WTC11 (cell line): ENCODE results near the gene MOB2. TPM values are rescaled to one million over a fixed set of nuclear protein-coding genes. Genes with fewer than 3 reads are reported as not detected.

Experiments used
- ATAC-seq: fragments of 200-7000 bp; cut with Tn5 transposase; 2 replicates; pipeline ENCODE4 v1.10.0; 2021; ENCODE audit warnings: mild to moderate bottlenecking, moderate library complexity
- CTCF ChIA-PET: fragments of 300-600 bp; sonication (Branson Sonifier 250); formaldehyde crosslinking; loops from one replicate; lab custom pipeline; 2021; ENCODE audit warnings: antibody characterized with exemption; lab: Charles Lee
- POLR2A ChIA-PET: fragments of 350-600 bp; sonication (Branson Sonifier 250); formaldehyde crosslinking; loops from one replicate; lab custom pipeline; 2021; ENCODE audit warnings: antibody characterized with exemption; lab: Charles Lee
- DNase-seq: peaks from one replicate; pipeline ENCODE4 v3.0.0; 2021; ENCODE audit warnings: low spot score
- H3K27ac Mint-ChIP-seq: 2 replicates; pipeline ENCODE4 v1.8.0; 2021; ENCODE audit warnings: mixed read lengths
- H3K27me3 Mint-ChIP-seq: 2 replicates; pipeline ENCODE4 v1.8.0; 2021; ENCODE audit warnings: low read depth, mild to moderate bottlenecking, moderate library complexity, mixed read lengths
- H3K36me3 Mint-ChIP-seq: 2 replicates; pipeline ENCODE4 v1.8.0; 2021; ENCODE audit warnings: mixed read lengths
- H3K4me1 Mint-ChIP-seq: 2 replicates; pipeline ENCODE4 v1.8.0; 2022; ENCODE audit warnings: mixed read lengths
- H3K4me3 Mint-ChIP-seq: 2 replicates; pipeline ENCODE4 v1.8.0; 2021; ENCODE audit warnings: mild to moderate bottlenecking, moderate library complexity, mixed read lengths
- H3K9me3 Mint-ChIP-seq: 2 replicates; pipeline ENCODE4 v1.8.0; 2021; ENCODE audit warnings: mixed read lengths
- ATF1 ChIP-seq: sonication (generic); formaldehyde crosslinking; IDR thresholded peaks from 2 replicates; pipeline ENCODE4 v1.8.1; 2023; ENCODE audit warnings: mild to moderate bottlenecking, moderate library complexity, missing genetic modification reagents
- ATF3 ChIP-seq: sonication (generic); formaldehyde crosslinking; conservative IDR thresholded peaks from 2 replicates; pipeline ENCODE4 v1.8.1; 2022; ENCODE audit warnings: mild to moderate bottlenecking, missing genetic modification reagents
- E2F1 ChIP-seq: sonication (generic); formaldehyde crosslinking; IDR thresholded peaks from 2 replicates; pipeline ENCODE4 v1.8.0; 2022; ENCODE audit warnings: mild to moderate bottlenecking, missing genetic modification reagents
- E2F5 ChIP-seq: sonication (generic); formaldehyde crosslinking; IDR thresholded peaks from 2 replicates; pipeline ENCODE4 v1.8.1; 2022; ENCODE audit warnings: mild to moderate bottlenecking, moderate library complexity, missing genetic modification reagents
- ELF4 ChIP-seq: sonication (generic); formaldehyde crosslinking; IDR thresholded peaks from 2 replicates; pipeline ENCODE4 v1.8.1; 2022; ENCODE audit warnings: low read depth, mild to moderate bottlenecking, moderate library complexity, missing genetic modification reagents
- ETV6 ChIP-seq: sonication (generic); formaldehyde crosslinking; IDR thresholded peaks from 2 replicates; pipeline ENCODE4 v1.8.1; 2022; ENCODE audit warnings: mild to moderate bottlenecking, missing genetic modification reagents
- FOXJ3 ChIP-seq: sonication (generic); formaldehyde crosslinking; IDR thresholded peaks from 2 replicates; pipeline ENCODE4 v1.9.0; 2021; ENCODE audit warnings: missing genetic modification reagents, mild to moderate bottlenecking, borderline replicate concordance
- FOXP1 ChIP-seq: sonication (generic); formaldehyde crosslinking; IDR thresholded peaks from 2 replicates; pipeline ENCODE4 v1.8.0; 2022; ENCODE audit warnings: missing genetic modification reagents, mild to moderate bottlenecking, moderate library complexity, borderline replicate concordance
- FOXP4 ChIP-seq: sonication (generic); formaldehyde crosslinking; IDR thresholded peaks from 2 replicates; pipeline ENCODE4 v1.8.0; 2022; ENCODE audit warnings: mild to moderate bottlenecking, missing genetic modification reagents
- GABPB1 ChIP-seq: sonication (generic); formaldehyde crosslinking; IDR thresholded peaks from 2 replicates; pipeline ENCODE4 v1.8.1; 2023; ENCODE audit warnings: mild to moderate bottlenecking, missing genetic modification reagents
- NFATC4 ChIP-seq: fragments of 250-450 bp; sonication (Bioruptor Pico); IDR thresholded peaks from 2 replicates; pipeline ENCODE4 v1.9.0; 2021; ENCODE audit warnings: mild to moderate bottlenecking
- SOX15 ChIP-seq: fragments of 250-450 bp; sonication (Bioruptor Pico); IDR thresholded peaks from 2 replicates; pipeline ENCODE4 v1.9.0; 2021; ENCODE audit warnings: mild to moderate bottlenecking
- TCF7 ChIP-seq: sonication (generic); formaldehyde crosslinking; IDR thresholded peaks from 2 replicates; pipeline ENCODE4 v1.8.0; 2022; ENCODE audit warnings: mild to moderate bottlenecking, low read depth, missing genetic modification reagents, moderate library complexity
- TP53 ChIP-seq: sonication (generic); formaldehyde crosslinking; IDR thresholded peaks from 2 replicates; pipeline ENCODE4 v1.8.1; 2023; ENCODE audit warnings: mild to moderate bottlenecking, missing genetic modification reagents
- ZBTB43 ChIP-seq: sonication (generic); formaldehyde crosslinking; IDR thresholded peaks from 2 replicates; pipeline ENCODE4 v1.8.1; 2023; ENCODE audit warnings: mild to moderate bottlenecking, missing genetic modification reagents
- ZMAT4 ChIP-seq: fragments of 250-450 bp; sonication (Bioruptor Pico); IDR thresholded peaks from 2 replicates; pipeline ENCODE4 v1.9.0; 2021; ENCODE audit warnings: mild to moderate bottlenecking
- ZNF138 ChIP-seq: sonication (generic); formaldehyde crosslinking; conservative IDR thresholded peaks from 2 replicates; pipeline ENCODE4 v1.8.1; 2022; ENCODE audit warnings: mild to moderate bottlenecking, moderate library complexity, missing genetic modification reagents
- ZNF263 ChIP-seq: sonication (generic); formaldehyde crosslinking; IDR thresholded peaks from 2 replicates; pipeline ENCODE4 v1.8.1; 2022; ENCODE audit warnings: low read depth, mild to moderate bottlenecking, moderate library complexity, missing genetic modification reagents
- ZNF281 ChIP-seq: sonication (generic); formaldehyde crosslinking; IDR thresholded peaks from 2 replicates; pipeline ENCODE4 v1.8.0; 2023; ENCODE audit warnings: mild to moderate bottlenecking, missing genetic modification reagents
- ZNF416 ChIP-seq: fragments of 250-450 bp; sonication (Bioruptor Pico); IDR thresholded peaks from 2 replicates; pipeline ENCODE4 v1.9.0; 2021; ENCODE audit warnings: mild to moderate bottlenecking, inconsistent platforms
- ZNF532 ChIP-seq: fragments of 250-450 bp; sonication (Bioruptor Pico); IDR thresholded peaks from 2 replicates; pipeline ENCODE4 v1.9.0; 2021; ENCODE audit warnings: mild to moderate bottlenecking, borderline replicate concordance
- ZNF671 ChIP-seq: fragments of 250-450 bp; sonication (Bioruptor Pico); IDR thresholded peaks from 2 replicates; pipeline ENCODE4 v1.8.0; 2021; ENCODE audit warnings: mild to moderate bottlenecking
- total RNA-seq: library from RNA; stranded (reverse); gene quantifications from 3 replicates; pipeline ENCODE4 v1.2.3, GENCODE V29; 2021

The MOB2 gene
- total RNA-seq, 1 experiment from 2014 or later: 21.7 TPM

GRCh38 chr11:1509626-1510255 is 23.2 kb upstream of the MOB2 start:
- H3K4me3 Mint-ChIP-seq: no peak overlapping the region
- no peak for ATAC-seq
- peaks cover 17% of the 10 kb centered on the region for H3K4me1 Mint-ChIP-seq
- ChIA-PET POLR2A (no interaction called here), CTCF (no interaction called here)
- H3K36me3 Mint-ChIP-seq: no peaks in the 10 kb centered on the region
- H3K27ac Mint-ChIP-seq: peak overlapping the region; percentile 69; the same call in 1 of the 2 replicates
- no peaks in the 10 kb centered on the region for H3K27me3 Mint-ChIP-seq
- no peak for DNase-seq
- H3K9me3 Mint-ChIP-seq: no peaks in the 10 kb centered on the region
- TF ChIP-seq FOXP1 (CRISPR knock-in tag) (no peak), ZMAT4 (CRISPR knock-in tag) (no peak), ZNF671 (CRISPR knock-in tag) (no peak), ATF1 (no peak), ZNF138 (no peak), E2F5 (CRISPR knock-in tag) (no peak), ZNF281 (CRISPR knock-in tag) (no peak), NFATC4 (CRISPR knock-in tag) (no peak), ZNF263 (no peak)
- TF ChIP-seq, all 79 proteins: peak for 0

- CTCF ChIA-PET: no interaction called here
- Mint-ChIP-seq H3K27ac (0 out of 2 replicates have a peak overlapping the region, but pooled peaks have one; percentile 69), H3K4me3 (no peak overlapping the region), H3K9me3 (no peaks in the 10 kb centered on the region), H3K36me3 (no peaks in the 10 kb centered on the region), H3K27me3 (no peaks in the 10 kb centered on the region), H3K4me1 (peaks cover 17% of the 10 kb centered on the region)
- no peak for DNase-seq
- POLR2A ChIA-PET: no interaction called here
- ATAC-seq: no peak
- TF ChIP-seq ATF1 (no peak), FOXP4 (no peak), TP53 (CRISPR knock-in tag) (no peak), ELF4 (CRISPR knock-in tag) (no peak), ZNF416 (CRISPR knock-in tag) (no peak), ATF3 (CRISPR knock-in tag) (no peak), ZNF532 (CRISPR knock-in tag) (no peak), FOXP1 (CRISPR knock-in tag) (no peak), TCF7 (CRISPR knock-in tag) (no peak), E2F1 (CRISPR knock-in tag) (no peak), FOXJ3 (CRISPR knock-in tag) (no peak), ETV6 (CRISPR knock-in tag) (no peak), SOX15 (CRISPR knock-in tag) (no peak), ZNF138 (no peak), GABPB1 (no peak), ZBTB43 (CRISPR knock-in tag) (no peak)
Measured at GRCh38 chr11:1508986-1509385, 22.4 kb upstream of the MOB2 start.
